Measurements from ENCODE around the gene GPBAR1.

DNA sequence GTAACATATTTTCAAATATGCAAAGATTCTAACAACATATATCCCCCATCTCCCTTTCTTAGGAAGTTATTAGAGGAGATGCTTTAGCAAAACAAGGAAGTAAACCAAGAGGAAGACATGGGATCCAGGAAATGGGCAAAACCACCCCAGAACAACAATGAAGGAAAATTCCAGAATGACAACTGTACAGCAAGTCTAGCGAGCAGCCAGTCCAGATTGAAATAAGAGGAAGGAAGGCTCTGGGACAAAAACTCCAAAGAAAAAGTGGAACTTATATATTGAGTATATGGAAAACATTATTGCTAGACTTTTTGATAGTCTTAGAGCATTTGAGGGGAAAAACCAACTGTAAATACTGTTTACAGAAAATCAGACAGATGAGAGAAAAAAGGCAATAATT lies 46.7 kb upstream of the GPBAR1 start:
- TF ChIP-seq, protein P1, sequence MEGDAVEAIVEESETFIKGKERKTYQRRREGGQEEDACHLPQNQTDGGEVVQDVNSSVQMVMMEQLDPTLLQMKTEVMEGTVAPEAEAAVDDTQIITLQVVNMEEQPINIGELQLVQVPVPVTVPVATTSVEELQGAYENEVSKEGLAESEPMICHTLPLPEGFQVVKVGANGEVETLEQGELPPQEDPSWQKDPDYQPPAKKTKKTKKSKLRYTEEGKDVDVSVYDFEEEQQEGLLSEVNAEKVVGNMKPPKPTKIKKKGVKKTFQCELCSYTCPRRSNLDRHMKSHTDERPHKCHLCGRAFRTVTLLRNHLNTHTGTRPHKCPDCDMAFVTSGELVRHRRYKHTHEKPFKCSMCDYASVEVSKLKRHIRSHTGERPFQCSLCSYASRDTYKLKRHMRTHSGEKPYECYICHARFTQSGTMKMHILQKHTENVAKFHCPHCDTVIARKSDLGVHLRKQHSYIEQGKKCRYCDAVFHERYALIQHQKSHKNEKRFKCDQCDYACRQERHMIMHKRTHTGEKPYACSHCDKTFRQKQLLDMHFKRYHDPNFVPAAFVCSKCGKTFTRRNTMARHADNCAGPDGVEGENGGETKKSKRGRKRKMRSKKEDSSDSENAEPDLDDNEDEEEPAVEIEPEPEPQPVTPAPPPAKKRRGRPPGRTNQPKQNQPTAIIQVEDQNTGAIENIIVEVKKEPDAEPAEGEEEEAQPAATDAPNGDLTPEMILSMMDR (IDR thresholded peaks at IDR 0.05; ENCODE audit: insufficient read depth, low read length, poor library complexity, severe bottlenecking) = no peak
- TF ChIP-seq EZH2phosphoT487 (conservative IDR thresholded peaks at IDR 0.05; ENCODE audit: low read length) = no peak

Measured in SU-DHL-6 (cell line).